ENCODE data around the gene PTPN11.
"Not testable (repeated sequence)": the region's sequence is repeated elsewhere in the genome, so short reads cannot be mapped to it uniquely, and the experiment has no call there.

The PTPN11 gene

DNA sequence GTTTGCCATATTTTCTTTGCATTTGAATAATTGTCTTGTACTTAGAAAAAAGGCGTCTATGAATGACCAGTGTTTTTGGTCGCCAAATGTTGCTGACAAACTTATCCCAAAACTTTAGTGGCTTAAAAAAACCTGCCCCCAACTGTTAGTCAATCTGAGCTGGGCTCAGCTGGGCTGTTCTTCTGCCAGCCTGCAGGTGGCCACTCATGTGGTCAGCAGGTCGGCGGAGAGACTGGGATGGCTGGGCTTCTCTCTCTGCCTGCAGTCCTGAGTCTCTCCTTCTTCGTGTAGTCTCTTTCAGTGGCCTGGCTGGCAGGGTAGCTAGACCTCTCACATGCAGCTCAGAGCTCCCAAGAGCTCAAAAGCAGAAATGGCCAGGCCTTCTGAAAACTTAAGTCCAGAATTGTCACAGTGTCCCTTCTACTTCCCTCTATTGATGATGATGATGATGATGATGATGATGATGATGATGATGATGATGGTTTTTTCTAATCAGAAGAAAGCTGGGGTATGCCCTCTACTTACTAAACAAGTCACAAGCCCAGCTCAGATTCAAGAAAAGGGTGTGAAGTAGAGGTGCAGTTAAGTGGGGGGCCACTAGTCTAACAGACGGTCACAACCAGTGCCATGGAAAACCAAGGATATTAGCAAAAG lies 87.9 kb downstream of the PTPN11 start:
- Mint-ChIP-seq H3K9me3 (no peaks in the 10 kb centered on the region), H3K36me3 (peaks cover 85% of the 10 kb centered on the region), H3K4me1 (no peaks in the 10 kb centered on the region), H3K27ac (no peak overlapping the region), H3K27me3 (no peaks in the 10 kb centered on the region), H3K4me3 (no peak overlapping the region)
- ATAC-seq = no peak

DNA sequence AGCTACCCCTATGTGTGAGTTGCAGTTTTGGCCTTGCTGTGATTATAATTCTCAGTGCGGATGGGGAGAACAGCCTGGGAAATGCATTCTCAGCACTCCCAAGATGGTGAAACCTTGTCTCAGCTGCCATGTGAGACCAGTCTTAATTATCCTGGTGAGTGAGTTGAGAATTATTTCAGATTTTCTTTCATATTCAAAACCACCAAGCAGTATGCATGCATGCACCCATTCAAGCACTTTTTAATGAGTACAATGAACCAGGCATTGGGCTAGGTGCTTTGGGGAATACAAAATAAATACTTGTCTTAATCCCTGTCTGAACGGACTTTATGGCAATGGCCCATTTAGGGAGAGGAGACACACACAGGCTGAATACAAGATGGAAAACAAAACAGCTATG lies 94.7 kb downstream of the PTPN11 start:
- H3K27ac Mint-ChIP-seq = no peak overlapping the region
- no peak for ATAC-seq
- H3K36me3 Mint-ChIP-seq = peaks cover 26% of the 10 kb centered on the region
- no peaks in the 10 kb centered on the region for H3K9me3 Mint-ChIP-seq
- H3K27me3 Mint-ChIP-seq = no peaks in the 10 kb centered on the region
- peaks cover 5% of the 10 kb centered on the region for H3K4me1 Mint-ChIP-seq
- no peak overlapping the region for H3K4me3 Mint-ChIP-seq

- Mint-ChIP-seq H3K36me3 (peaks cover 19% of the 10 kb centered on the region), H3K9me3 (no peaks in the 10 kb centered on the region), H3K27me3 (no peaks in the 10 kb centered on the region), H3K27ac (no peak overlapping the region), H3K4me1 (peaks cover 5% of the 10 kb centered on the region), H3K4me3 (no peak overlapping the region)
- no peak for ATAC-seq
Observed at GRCh38 chr12:112514456-112514855, 95.7 kb downstream of the PTPN11 start.

DNA sequence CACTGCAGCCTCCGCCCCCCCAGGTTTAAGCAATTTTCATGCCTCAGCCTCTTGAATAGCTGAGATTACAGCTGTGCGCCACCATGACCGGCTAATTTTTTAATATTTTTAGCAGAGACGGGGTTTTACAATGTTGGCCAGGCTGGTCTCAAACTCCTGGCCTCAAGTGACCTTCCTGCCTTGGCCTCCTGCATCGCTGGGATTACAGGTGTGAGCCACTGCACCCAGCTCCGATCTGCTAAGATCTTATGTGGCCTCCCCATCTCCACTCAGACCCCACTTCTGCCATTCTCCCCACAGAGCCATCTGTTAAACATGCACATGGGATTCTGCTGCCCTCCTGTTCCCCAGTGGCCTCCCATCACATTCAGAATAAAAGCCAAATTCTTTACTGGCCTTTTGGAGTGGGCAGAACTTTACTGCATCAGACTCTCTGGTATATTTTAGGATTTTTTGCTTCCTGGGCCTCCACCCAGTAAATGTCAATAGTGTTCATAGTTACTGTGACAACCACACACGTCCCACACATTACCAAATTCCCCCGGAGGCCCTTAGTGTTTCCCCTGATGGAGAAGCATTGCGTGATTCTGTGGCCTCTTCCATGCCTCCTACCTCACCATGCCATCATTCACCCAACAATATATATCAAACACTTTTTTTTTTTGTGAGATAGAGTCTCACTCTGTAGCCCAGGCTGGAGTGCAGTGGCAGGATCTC lies 96.3 kb downstream of the PTPN11 start:
- Mint-ChIP-seq H3K4me1 (peaks cover 5% of the 10 kb centered on the region), H3K36me3 (peaks cover 15% of the 10 kb centered on the region), H3K27me3 (no peaks in the 10 kb centered on the region), H3K9me3 (no peaks in the 10 kb centered on the region), H3K4me3 (no peak overlapping the region), H3K27ac (peak overlapping the region; percentile 55)
- peak; percentile 77 for ATAC-seq

DNA sequence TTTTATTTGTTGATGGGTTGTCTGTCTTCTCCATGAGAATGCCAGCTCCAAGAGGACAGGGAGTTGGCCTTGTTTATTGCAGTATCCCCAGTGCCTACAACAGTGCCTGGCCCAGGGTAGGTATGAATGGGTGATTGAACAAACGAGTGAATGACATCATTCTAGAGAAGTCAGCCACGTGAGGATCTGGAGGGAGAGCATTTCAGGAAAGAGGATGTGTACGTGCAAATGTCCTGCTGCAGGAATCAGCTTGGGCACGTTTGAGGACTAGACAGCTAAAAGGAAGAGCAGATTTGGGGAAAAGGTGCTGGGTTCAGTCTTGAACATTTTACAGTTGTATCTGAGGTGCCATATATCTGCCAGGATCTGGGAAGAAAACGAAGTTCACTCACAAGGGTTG lies 97.1 kb downstream of the PTPN11 start:
- H3K27me3 Mint-ChIP-seq = no peaks in the 10 kb centered on the region
- H3K36me3 Mint-ChIP-seq = peaks cover 7% of the 10 kb centered on the region
- no peak for ATAC-seq
- peak overlapping the region; percentile 55 for H3K27ac Mint-ChIP-seq
- H3K4me3 Mint-ChIP-seq = no peak overlapping the region
- H3K9me3 Mint-ChIP-seq = no peaks in the 10 kb centered on the region
- peaks cover 5% of the 10 kb centered on the region for H3K4me1 Mint-ChIP-seq

GRCh38 chr12:112517730-112518364 lies 99.1 kb downstream of the PTPN11 start:
- Mint-ChIP-seq H3K9me3 (no peaks in the 10 kb centered on the region), H3K27ac (no peak overlapping the region), H3K4me1 (peaks cover 5% of the 10 kb centered on the region), H3K27me3 (no peaks in the 10 kb centered on the region), H3K36me3 (no peaks in the 10 kb centered on the region), H3K4me3 (no peak overlapping the region)
- ATAC-seq = no peak

DNA sequence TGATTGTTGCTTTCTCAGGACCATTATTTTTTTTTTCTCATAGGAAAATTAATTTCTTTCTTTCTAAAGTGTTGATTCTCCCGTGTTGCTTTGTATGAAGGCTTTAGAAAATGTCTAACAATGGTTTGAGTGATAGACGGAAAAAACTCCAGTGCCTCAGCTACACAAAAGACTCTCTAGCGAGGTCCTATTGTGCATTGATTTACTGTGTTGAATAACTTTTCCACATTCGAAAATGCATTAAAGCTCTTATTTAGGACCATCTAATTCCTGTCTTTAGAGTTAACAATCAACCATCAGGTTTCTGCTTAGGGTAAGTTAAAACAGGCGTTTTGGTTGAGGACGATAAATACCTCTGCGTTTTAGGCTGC lies 99.6 kb downstream of the PTPN11 start:
- Mint-ChIP-seq H3K4me1 (peaks cover 5% of the 10 kb centered on the region), H3K27ac (no peak overlapping the region), H3K4me3 (no peak overlapping the region), H3K36me3 (no peaks in the 10 kb centered on the region), H3K27me3 (no peaks in the 10 kb centered on the region), H3K9me3 (no peaks in the 10 kb centered on the region)
- no peak for ATAC-seq

DNA sequence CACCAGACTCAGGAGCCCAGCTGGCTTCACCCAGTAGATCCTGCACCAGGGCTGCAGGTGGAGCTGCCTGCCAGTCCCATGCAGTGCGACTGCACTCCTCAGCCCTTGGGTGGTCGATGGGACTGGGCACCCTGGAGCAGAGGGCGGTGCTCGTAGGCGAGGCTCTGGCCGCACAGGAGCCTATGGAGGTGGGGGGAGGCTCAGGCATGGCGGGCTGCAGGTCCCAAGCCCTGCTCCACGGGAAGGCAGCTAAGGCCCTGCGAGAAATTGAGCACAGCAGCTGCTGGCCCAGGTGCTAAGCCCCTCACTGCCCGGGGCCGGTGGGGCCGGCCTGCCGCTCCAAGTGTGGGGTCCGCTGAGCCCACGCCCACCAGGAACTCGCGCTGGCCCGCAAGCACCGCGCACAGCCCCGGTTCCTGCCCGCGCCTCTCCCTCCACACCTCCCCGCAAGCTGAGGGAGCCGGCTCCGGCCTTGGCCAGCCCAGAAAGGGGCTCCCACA lies 101.1 kb downstream of the PTPN11 start:
- H3K4me1 Mint-ChIP-seq, H3K36me3 Mint-ChIP-seq, H3K9me3 Mint-ChIP-seq, ATAC-seq, H3K4me3 Mint-ChIP-seq, H3K27me3 Mint-ChIP-seq, H3K27ac Mint-ChIP-seq: not testable (repeated sequence)

DNA sequence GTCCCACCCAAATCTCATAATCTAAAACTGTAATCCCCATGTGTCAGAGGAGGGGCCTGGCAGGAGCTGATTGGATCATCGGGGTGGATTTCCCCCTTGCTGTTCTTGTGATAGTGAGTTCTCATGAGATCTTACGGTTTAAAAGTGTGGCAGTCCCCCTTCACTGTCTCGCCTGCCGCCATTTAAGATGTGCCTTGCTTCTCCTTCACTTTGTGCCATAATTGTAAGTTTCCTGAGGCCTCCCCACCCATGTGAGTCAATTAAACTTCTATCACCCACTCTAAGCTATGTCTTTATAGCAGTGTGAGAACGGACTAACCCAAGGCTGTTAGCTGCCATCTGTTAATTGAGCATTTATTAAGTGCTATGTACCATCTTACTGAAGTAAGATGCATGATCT lies 105.1 kb downstream of the PTPN11 start:
- ATAC-seq = no peak
- Mint-ChIP-seq H3K4me3 (no peak overlapping the region), H3K27me3 (peaks cover 8% of the 10 kb centered on the region), H3K36me3 (no peaks in the 10 kb centered on the region), H3K9me3 (peaks cover 2% of the 10 kb centered on the region), H3K4me1 (no peaks in the 10 kb centered on the region), H3K27ac (no peak overlapping the region)

GRCh38 chr12:112524269-112524668 lies 105.5 kb downstream of the PTPN11 start:
- H3K36me3 Mint-ChIP-seq = no peaks in the 10 kb centered on the region
- peaks cover 8% of the 10 kb centered on the region for H3K27me3 Mint-ChIP-seq
- no peak overlapping the region for H3K27ac Mint-ChIP-seq
- peaks cover 2% of the 10 kb centered on the region for H3K9me3 Mint-ChIP-seq
- ATAC-seq = no peak
- no peaks in the 10 kb centered on the region for H3K4me1 Mint-ChIP-seq
- no peak overlapping the region for H3K4me3 Mint-ChIP-seq

GRCh38 chr12:112524676-112525425 lies 106.1 kb downstream of the PTPN11 start:
- ATAC-seq = peak; percentile 39
- Mint-ChIP-seq H3K36me3 (no peaks in the 10 kb centered on the region), H3K4me3 (no peak overlapping the region)

GRCh38 chr12:112525426-112525809 lies 106.7 kb downstream of the PTPN11 start:
- ATAC-seq = no peak
- Mint-ChIP-seq H3K27ac (no peak overlapping the region), H3K4me3 (no peak overlapping the region), H3K36me3 (no peaks in the 10 kb centered on the region), H3K27me3 (peaks cover 8% of the 10 kb centered on the region), H3K9me3 (peaks cover 2% of the 10 kb centered on the region), H3K4me1 (no peaks in the 10 kb centered on the region)

More at GRCh38 chr12:112524676-112525425, 106.1 kb downstream of the PTPN11 start:
- Mint-ChIP-seq H3K4me1 (no peaks in the 10 kb centered on the region), H3K27me3 (peaks cover 8% of the 10 kb centered on the region), H3K9me3 (peaks cover 2% of the 10 kb centered on the region), H3K27ac (no peak overlapping the region)

- Mint-ChIP-seq H3K4me3 (no peak overlapping the region), H3K4me1 (no peaks in the 10 kb centered on the region), H3K9me3 (peaks cover 2% of the 10 kb centered on the region), H3K36me3 (no peaks in the 10 kb centered on the region), H3K27me3 (peaks cover 8% of the 10 kb centered on the region), H3K27ac (no peak overlapping the region)
- ATAC-seq = no peak
Observed at GRCh38 chr12:112527082-112527481, 108.3 kb downstream of the PTPN11 start.

DNA sequence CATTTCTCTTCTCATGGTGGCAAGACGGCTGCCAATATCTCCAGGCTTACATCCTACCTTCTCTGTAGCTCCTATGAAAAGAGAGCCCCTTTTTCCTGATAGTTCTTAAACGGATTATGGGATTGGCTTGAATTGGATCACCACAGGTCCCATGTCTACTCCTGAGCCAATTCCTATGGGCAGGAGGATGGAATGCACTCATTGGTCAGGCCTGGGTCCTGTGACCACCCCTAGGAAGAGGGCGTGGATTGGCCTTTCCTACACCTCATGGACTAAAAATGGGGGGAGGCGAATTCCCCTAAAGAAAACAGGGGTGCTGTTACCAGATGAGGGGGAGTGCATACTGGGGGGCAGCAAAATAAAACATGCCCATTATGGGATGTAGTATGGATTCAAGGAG lies 108.8 kb downstream of the PTPN11 start:
- Mint-ChIP-seq H3K36me3 (no peaks in the 10 kb centered on the region), H3K27me3 (peaks cover 8% of the 10 kb centered on the region), H3K27ac (no peak overlapping the region), H3K9me3 (peaks cover 2% of the 10 kb centered on the region), H3K4me3 (no peak overlapping the region), H3K4me1 (no peaks in the 10 kb centered on the region)
- ATAC-seq = no peak

DNA sequence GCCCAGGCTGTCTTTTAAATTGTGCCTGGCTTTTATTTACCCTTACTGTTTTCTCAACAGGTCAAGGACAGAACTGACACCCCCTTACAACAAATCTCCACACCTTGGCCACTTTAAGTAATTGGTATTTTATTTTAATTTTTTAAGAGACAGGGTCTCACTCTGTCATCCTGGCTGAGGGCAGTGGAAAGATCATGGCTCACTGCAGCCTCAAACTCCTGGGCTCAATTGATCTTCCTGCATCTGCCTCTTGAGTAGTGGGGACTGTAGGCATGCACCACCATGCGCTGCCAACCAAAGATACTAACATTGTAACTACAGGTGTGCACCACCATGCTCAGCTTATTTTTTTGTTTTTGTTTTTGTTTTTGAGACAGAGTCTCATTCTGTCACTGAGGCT lies 109.8 kb downstream of the PTPN11 start:
- no peak overlapping the region for H3K4me3 Mint-ChIP-seq
- ATAC-seq = no peak
- no peak overlapping the region for H3K27ac Mint-ChIP-seq

More for the DNA sequence above, 109.8 kb downstream of the PTPN11 start:
- Mint-ChIP-seq H3K9me3 (peaks cover 2% of the 10 kb centered on the region), H3K4me1 (no peaks in the 10 kb centered on the region), H3K36me3 (no peaks in the 10 kb centered on the region), H3K27me3 (peaks cover 15% of the 10 kb centered on the region)
